WTC11 (cell line): ENCODE measurements around the gene CR2.

Source experiments
- CBFB ChIP-seq: sonication (generic); formaldehyde crosslinking; IDR thresholded peaks from 2 replicates; pipeline ENCODE4 v1.8.1; 2022; ENCODE audit warnings: mild to moderate bottlenecking, low read depth, missing genetic modification reagents
- ZNF121 ChIP-seq: sonication (generic); formaldehyde crosslinking; IDR thresholded peaks from 2 replicates; pipeline ENCODE4 v1.8.0; 2023; ENCODE audit warnings: missing genetic modification reagents
- ZNF317 ChIP-seq: sonication (generic); formaldehyde crosslinking; IDR thresholded peaks from 2 replicates; pipeline ENCODE4 v1.8.1; 2023; ENCODE audit warnings: low read depth, mild to moderate bottlenecking, moderate library complexity, missing genetic modification reagents, borderline replicate concordance
- TF ChIP-seq, protein P1 (sequence below): fragments of 200-600 bp; IDR thresholded peaks from 2 replicates; pipeline ENCODE4 v1.8.0; 2022; ENCODE audit warnings: antibody characterized with exemption
- TF ChIP-seq, protein P2 (sequence below): sonication (generic); formaldehyde crosslinking; conservative IDR thresholded peaks from 2 replicates; pipeline ENCODE4 v1.8.1; 2022; ENCODE audit warnings: mild to moderate bottlenecking, missing genetic modification reagents
- TF ChIP-seq, protein P3 (sequence below): sonication (generic); formaldehyde crosslinking; IDR thresholded peaks from 2 replicates; pipeline ENCODE4 v1.8.1; 2022; ENCODE audit warnings: low read depth, mild to moderate bottlenecking, moderate library complexity, missing genetic modification reagents, borderline replicate concordance

DNA sequence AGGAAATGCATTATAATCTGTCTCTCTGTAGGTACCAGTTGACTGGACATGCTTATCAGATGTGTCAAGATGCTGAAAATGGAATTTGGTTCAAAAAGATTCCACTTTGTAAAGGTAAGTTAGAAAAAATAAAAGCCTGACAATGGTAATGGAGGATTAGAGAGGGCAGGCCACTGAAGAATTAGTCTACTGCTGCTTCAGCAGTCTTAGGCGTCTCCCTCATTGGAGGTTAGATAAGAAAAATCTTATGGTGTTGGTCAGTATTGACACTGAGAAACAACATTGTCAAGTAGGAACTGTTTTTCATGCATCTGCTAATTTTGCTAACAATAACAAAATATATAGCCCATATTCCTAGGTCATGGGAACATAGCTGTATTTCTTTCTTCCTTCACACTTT lies 20.1 kb downstream of the CR2 start:
- TF ChIP-seq, protein P1, sequence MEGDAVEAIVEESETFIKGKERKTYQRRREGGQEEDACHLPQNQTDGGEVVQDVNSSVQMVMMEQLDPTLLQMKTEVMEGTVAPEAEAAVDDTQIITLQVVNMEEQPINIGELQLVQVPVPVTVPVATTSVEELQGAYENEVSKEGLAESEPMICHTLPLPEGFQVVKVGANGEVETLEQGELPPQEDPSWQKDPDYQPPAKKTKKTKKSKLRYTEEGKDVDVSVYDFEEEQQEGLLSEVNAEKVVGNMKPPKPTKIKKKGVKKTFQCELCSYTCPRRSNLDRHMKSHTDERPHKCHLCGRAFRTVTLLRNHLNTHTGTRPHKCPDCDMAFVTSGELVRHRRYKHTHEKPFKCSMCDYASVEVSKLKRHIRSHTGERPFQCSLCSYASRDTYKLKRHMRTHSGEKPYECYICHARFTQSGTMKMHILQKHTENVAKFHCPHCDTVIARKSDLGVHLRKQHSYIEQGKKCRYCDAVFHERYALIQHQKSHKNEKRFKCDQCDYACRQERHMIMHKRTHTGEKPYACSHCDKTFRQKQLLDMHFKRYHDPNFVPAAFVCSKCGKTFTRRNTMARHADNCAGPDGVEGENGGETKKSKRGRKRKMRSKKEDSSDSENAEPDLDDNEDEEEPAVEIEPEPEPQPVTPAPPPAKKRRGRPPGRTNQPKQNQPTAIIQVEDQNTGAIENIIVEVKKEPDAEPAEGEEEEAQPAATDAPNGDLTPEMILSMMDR, result no peak
- TF ChIP-seq CBFB (CRISPR knock-in tag), result no peak
- no peak for TF ChIP-seq ZNF317 (CRISPR knock-in tag)
- TF ChIP-seq, protein P2, sequence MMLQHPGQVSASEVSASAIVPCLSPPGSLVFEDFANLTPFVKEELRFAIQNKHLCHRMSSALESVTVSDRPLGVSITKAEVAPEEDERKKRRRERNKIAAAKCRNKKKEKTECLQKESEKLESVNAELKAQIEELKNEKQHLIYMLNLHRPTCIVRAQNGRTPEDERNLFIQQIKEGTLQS (CRISPR knock-in tag), result no peak
- TF ChIP-seq ZNF121, result no peak
- TF ChIP-seq, protein P3, sequence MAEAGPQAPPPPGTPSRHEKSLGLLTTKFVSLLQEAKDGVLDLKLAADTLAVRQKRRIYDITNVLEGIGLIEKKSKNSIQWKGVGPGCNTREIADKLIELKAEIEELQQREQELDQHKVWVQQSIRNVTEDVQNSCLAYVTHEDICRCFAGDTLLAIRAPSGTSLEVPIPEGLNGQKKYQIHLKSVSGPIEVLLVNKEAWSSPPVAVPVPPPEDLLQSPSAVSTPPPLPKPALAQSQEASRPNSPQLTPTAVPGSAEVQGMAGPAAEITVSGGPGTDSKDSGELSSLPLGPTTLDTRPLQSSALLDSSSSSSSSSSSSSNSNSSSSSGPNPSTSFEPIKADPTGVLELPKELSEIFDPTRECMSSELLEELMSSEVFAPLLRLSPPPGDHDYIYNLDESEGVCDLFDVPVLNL (CRISPR knock-in tag), result no peak
